Adrenal gland (tissue), 12 donors: ENCODE measurements around the gene CD36. TPM values are rescaled to one million over a fixed set of nuclear protein-coding genes. Genes with fewer than 3 reads are reported as not detected.

Experiments used
- DNase-seq, 7 donors: peaks; one replicate each; pipeline ENCODE4 v3.0.0-alpha.2; 2019 to 2020
- H3K27ac ChIP-seq, 5 donors: fragments of 200-600 bp; sonication (generic) in 4 of 5; 1 replicate in 3 of 5; 2 replicates in 2 of 5; pipeline versions ENCODE4 v1.5.1 to v1.8.0; 2016 to 2020; ENCODE audit warnings: mild to moderate bottlenecking in 1 of 5
- H3K27me3 ChIP-seq: fragments of 200-600 bp; 2 replicates; pipeline ENCODE4 v1.8.0; 2021
- H3K36me3 ChIP-seq, 2 donors: fragments of 200-600 bp; replicated peaks in 1 of 2; 1 replicate in 1 of 2; 2 replicates in 1 of 2; pipeline versions ENCODE4 v1.5.1 to v1.8.0; 2018 to 2022
- H3K4me1 ChIP-seq, 2 donors: fragments of 200-600 bp; replicated peaks in 1 of 2; 1 replicate in 1 of 2; 2 replicates in 1 of 2; pipeline versions ENCODE4 v1.5.1 to v1.8.0; 2018 to 2021
- H3K4me3 ChIP-seq, 4 donors: fragments of 200-600 bp; sonication (generic) in 3 of 4; one replicate each; pipeline ENCODE4 v1.5.1; 2016 to 2018
- H3K9me3 ChIP-seq, 3 donors: fragments of 200-600 bp; sonication (generic) in 1 of 3; replicated peaks in 1 of 3; 1 replicate in 2 of 3; 2 replicates in 1 of 3; pipeline versions ENCODE4 v1.5.1 to v1.8.0; 2016 to 2021
- CTCF ChIP-seq, 6 experiments: fragments of 450-650 bp in 4 of 6; fragments of 200-600 bp in 2 of 6; sonication (generic) in 1 of 6; IDR thresholded peaks; 1 replicate in 5 of 6; 2 replicates in 1 of 6; pipeline versions ENCODE4 v1.5.1 to v1.8.0; 2016 to 2021; ENCODE audit warnings: antibody characterized with exemption in 6 of 6, mild to moderate bottlenecking in 2 of 6, moderate library complexity in 1 of 6
- POLR2A ChIP-seq, 2 donors: fragments of 450-650 bp; IDR thresholded peaks; one replicate each; pipeline ENCODE4 v1.6.1; 2017; ENCODE audit warnings: antibody characterized with exemption in 2 of 2, mild to moderate bottlenecking in 2 of 2, moderate library complexity in 1 of 2
- WGBS, 4 donors: extraction: QIAGEN DNeasy Blood & Tissue Kit in 2 of 4; methylation state at CpG; one replicate each; pipeline versions ENCODE4 v1.1.5 to v1.1.7; 2013 to 2017; 5-methylcytosine and 5-hydroxymethylcytosine counted together
- intact Hi-C, 2 donors: fragments of 100-400 bp; cut with DNase I; formaldehyde crosslinking; loops; one replicate each; pipeline versions ENCODE4 v1.14.1 to v1.15.0; 2022 to 2023
- polyA plus RNA-seq, 3 donors: library from polyadenylated mRNA; stranded (reverse); fragments of 200-250 nt in 2 of 3; fragments of 350-450 nt in 1 of 3; fragmentation: Illumina TruSeq in 1 of 3; extraction: RNeasy Lipid Tissue Mini Kit (QIAGEN cat#74804) in 1 of 3; gene quantifications; one replicate each; pipeline ENCODE4 v1.2.3, GENCODE V29; 2013 to 2014
- total RNA-seq, 9 donors: library from RNA; depleted of rRNA in 4 of 9; stranded (reverse); fragments of >200 nt in 4 of 9; fragments of 120-200 nt in 1 of 9; fragmentation: NEBNext Ultra II Directional in 1 of 9; extraction: Animal tissue kit (Norgen Biotek cat#: 25700) in 1 of 9; gene quantifications; one replicate each; pipeline versions ENCODE4 v1.1.0 to v1.2.4, GENCODE V29; 2013 to 2023
- donor health status: healthy with polysubstance abuse.
- donor health status: Bipolar disorder and iron deficiency.
- donor health status: DM: yes; HTN: yes; CAD: no.
- donor health status: DM: no; HTN: no; CAD: no.
- donor health status: DM: no; HTN: no; CAD: no.
- donor health status: DM: yes; HTN: yes; CAD: no.

Gene CD36
- total and polyA plus RNA-seq, 12 donors: 7.2 to 224 (median 32.2) TPM

GRCh38 chr7:80675090-80675489 is 36.6 kb downstream of the CD36 start:
- Histone ChIP-seq H3K4me1 (no peaks in the 10 kb centered on the region), H3K9me3 (no peaks in the 10 kb centered on the region), H3K4me3 (no peak overlapping the region), H3K27ac (no peak overlapping the region), H3K27me3 (no peaks in the 10 kb centered on the region), H3K36me3 (no peaks in the 10 kb centered on the region)
- no peak for TF ChIP-seq CTCF (IDR thresholded peaks at IDR 0.05)
- TF ChIP-seq POLR2A (IDR thresholded peaks at IDR 0.05): no peak
- intact Hi-C loops: no loop called here
- 87 to 100% (median 93%) methylated on average over 1 of the region's 1 CpG for WGBS, 4 donors
- DNase-seq: no peak

- Histone ChIP-seq H3K4me1 (no peaks in the 10 kb centered on the region), H3K27ac (no peak overlapping the region), H3K36me3 (no peaks in the 10 kb centered on the region), H3K9me3 (no peaks in the 10 kb centered on the region), H3K27me3 (no peaks in the 10 kb centered on the region), H3K4me3 (no peak overlapping the region)
- 86 to 98% (median 94%) methylated on average over 2 of the region's 2 CpGs for WGBS, 4 donors
- TF ChIP-seq CTCF (IDR thresholded peaks at IDR 0.05) (no peak), POLR2A (IDR thresholded peaks at IDR 0.05) (no peak)
- no peak for DNase-seq
- intact Hi-C loops: no loop called here
Measured at GRCh38 chr7:80676404-80676803, 38.0 kb downstream of the CD36 start.

- intact Hi-C loops: no loop called here
- DNase-seq: no peak
- Histone ChIP-seq H3K4me1 (no peaks in the 10 kb centered on the region), H3K27ac (no peak overlapping the region), H3K9me3 (no peaks in the 10 kb centered on the region), H3K27me3 (no peaks in the 10 kb centered on the region), H3K36me3 (no peaks in the 10 kb centered on the region), H3K4me3 (no peak overlapping the region)
- WGBS, 4 donors: 83 to 94% (median 85%) methylated on average over 1 of the region's 1 CpG
- no peak for TF ChIP-seq CTCF (IDR thresholded peaks at IDR 0.05)
- TF ChIP-seq POLR2A (IDR thresholded peaks at IDR 0.05): no peak
Measured at GRCh38 chr7:80677629-80678028, 39.2 kb downstream of the CD36 start.

- Histone ChIP-seq H3K4me1 (no peaks in the 10 kb centered on the region), H3K36me3 (no peaks in the 10 kb centered on the region), H3K9me3 (no peaks in the 10 kb centered on the region), H3K27ac (no peak overlapping the region), H3K4me3 (no peak overlapping the region), H3K27me3 (no peaks in the 10 kb centered on the region)
- intact Hi-C loops: no loop called here
- TF ChIP-seq POLR2A (IDR thresholded peaks at IDR 0.05): no peak
- TF ChIP-seq CTCF (IDR thresholded peaks at IDR 0.05): no peak
- no peak for DNase-seq
- WGBS, 4 donors: 89 to 95% (median 91%) methylated on average over 8 of the region's 8 CpGs
Measured at GRCh38 chr7:80678707-80679106, 40.3 kb downstream of the CD36 start.
